HepG2 (cell line): Measurements from ENCODE around the gene MRPL27. TPM values are rescaled to one million over a fixed set of nuclear protein-coding genes. Genes with fewer than 3 reads are reported as not detected.

Experiments used
- ATAC-seq: fragments of 200-7000 bp; cut with Tn5 transposase; 3 replicates; pipeline ENCODE4 v1.9.1; 2020; ENCODE audit warnings: mild to moderate bottlenecking, moderate library complexity
- BruUV-seq: library from RNA; stranded (reverse); fragments of 400-500 nt; replicated peaks from 2 replicates; lab custom pipeline; 2021; lab: Mats Ljungman, UMichigan
- CTCF ChIA-PET: fragments of 300-600 bp; formaldehyde crosslinking; extraction: SDS; loops from one replicate; lab custom pipeline; 2021; ENCODE audit warnings: low total read pairs, inconsistent platforms, low intra/inter-chr PET ratio; lab: Yijun Ruan, JAX
- POLR2A ChIA-PET: fragments of 350-600 bp; sonication (Branson Sonifier 250); formaldehyde crosslinking; loops from one replicate; lab custom pipeline; 2020; ENCODE audit warnings: antibody characterized with exemption, inconsistent platforms; lab: Yijun Ruan, JAX
- DNase-seq: peaks from one replicate; pipeline ENCODE4 v3.0.0-alpha.2; 2015; ENCODE audit warnings: low spot score
- FAIRE-seq: peaks from 3 replicates; lab custom pipeline; 2011; peaks lifted over from hg19 to GRCh38; lab: Jason Lieb, UNC
- H2AFZ ChIP-seq: one replicate; pipeline ENCODE4 v1.6.1; 2011; ENCODE audit warnings: low read length, inconsistent platforms
- H3K27ac ChIP-seq: fragments of 300-600 bp; 3 replicates; pipeline ENCODE4 v1.8.0; 2011; ENCODE audit warnings: mixed run types, mild to moderate bottlenecking, mixed read lengths, low read length, inconsistent platforms; ENCODE audit not compliant: insufficient read depth; ENCODE audit errors: extremely low read length
- H3K27me3 ChIP-seq, 2 experiments: fragments of 200-600 bp in 1 of 2; 2 replicates in 1 of 2; 3 replicates in 1 of 2; pipeline versions ENCODE4 v1.6.0 to v1.8.0; 2011; ENCODE audit warnings: low read length in 2 of 2, mild to moderate bottlenecking in 2 of 2, moderate library complexity in 2 of 2, inconsistent platforms in 1 of 2; ENCODE audit not compliant: insufficient read depth in 2 of 2, control insufficient read depth in 1 of 2
- H3K36me3 ChIP-seq, 2 experiments: fragments of 200-600 bp in 1 of 2; replicated peaks in 1 of 2; 2 replicates in 1 of 2; 3 replicates in 1 of 2; pipeline versions ENCODE4 v1.5.1 to v1.8.0; 2011; ENCODE audit warnings: low read length in 2 of 2, inconsistent platforms in 1 of 2; ENCODE audit not compliant: insufficient read depth in 2 of 2, control insufficient read depth in 1 of 2
- H3K4me1 ChIP-seq: 2 replicates; pipeline ENCODE4 v1.5.1; 2012; ENCODE audit warnings: low read length, inconsistent platforms; ENCODE audit not compliant: insufficient read depth
- H3K4me2 ChIP-seq: 2 replicates; pipeline ENCODE4 v1.6.0; 2011; ENCODE audit warnings: low read depth, low read length, inconsistent platforms
- H3K4me3 ChIP-seq, 3 experiments: fragments of 200-600 bp in 1 of 3; sonication (generic), shearing (Covaris generic) in 1 of 3; replicated peaks in 1 of 3; 2 replicates each; pipeline ENCODE4 v1.5.1; 2011 to 2016; ENCODE audit warnings: low read length in 3 of 3, inconsistent platforms in 2 of 3, low read depth in 2 of 3, mild to moderate bottlenecking in 2 of 3, control low read depth in 1 of 3, mixed read lengths in 1 of 3; ENCODE audit not compliant: insufficient read depth in 1 of 3
- H3K79me2 ChIP-seq: one replicate; pipeline ENCODE4 v1.6.1; 2011; ENCODE audit warnings: low read length, inconsistent platforms; ENCODE audit not compliant: insufficient read depth
- H3K9ac ChIP-seq: 2 replicates; pipeline ENCODE4 v1.6.0; 2011; ENCODE audit warnings: mild to moderate bottlenecking, low read depth, low read length, inconsistent platforms; ENCODE audit not compliant: insufficient read depth
- H3K9me3 ChIP-seq: 2 replicates; pipeline ENCODE4 v1.5.1; 2012; ENCODE audit warnings: mild to moderate bottlenecking, low read length
- H4K20me1 ChIP-seq: 2 replicates; pipeline ENCODE4 v1.6.0; 2011; ENCODE audit warnings: inconsistent platforms, mild to moderate bottlenecking, low read length, moderate library complexity; ENCODE audit not compliant: insufficient read depth
- ELF3 ChIP-seq: IDR thresholded peaks from 2 replicates; pipeline ENCODE4 v1.6.1; 2016; ENCODE audit warnings: missing genetic modification reagents, missing compliant biosample characterization
- HOMEZ ChIP-seq: IDR thresholded peaks from 2 replicates; pipeline ENCODE4 v1.6.1; 2016; ENCODE audit warnings: low read depth
- HOXA7 ChIP-seq: sonication (generic); formaldehyde crosslinking; IDR thresholded peaks from 2 replicates; pipeline ENCODE4 v1.8.1; 2022; ENCODE audit warnings: mild to moderate bottlenecking, missing genetic modification reagents, moderate library complexity
- KLF13 ChIP-seq: sonication (generic); formaldehyde crosslinking; IDR thresholded peaks from 2 replicates; pipeline ENCODE4 v1.4.0; 2020; ENCODE audit warnings: mild to moderate bottlenecking, missing genetic modification reagents
- SATB2 ChIP-seq: sonication (generic); formaldehyde crosslinking; IDR thresholded peaks from 2 replicates; pipeline ENCODE4 v1.5.0; 2020; ENCODE audit warnings: missing genetic modification reagents
- ZMAT3 ChIP-seq: sonication (generic); formaldehyde crosslinking; conservative IDR thresholded peaks from 2 replicates; pipeline ENCODE4 v1.7.0; 2021; ENCODE audit warnings: missing genetic modification reagents
- ZNF225 ChIP-seq: sonication (generic); formaldehyde crosslinking; IDR thresholded peaks from 2 replicates; pipeline ENCODE4 v1.4.0; 2020; ENCODE audit warnings: mild to moderate bottlenecking, missing genetic modification reagents
- ZNF362 ChIP-seq: sonication (generic); formaldehyde crosslinking; IDR thresholded peaks from 2 replicates; pipeline ENCODE4 v1.4.0; 2020; ENCODE audit warnings: missing genetic modification reagents, mild to moderate bottlenecking, borderline replicate concordance
- in situ Hi-C: cut with HindIII; loops from 2 replicates; pipeline ENCODE4 v1.10.0; 2017; ENCODE audit warnings: low pct_unique_long_range_greater_than_20kb; ENCODE audit not compliant: extremely low pct_ligation_motif_present
- intact Hi-C: fragments of 100-400 bp; cut with micrococcal nuclease; formaldehyde crosslinking; loops from one replicate; pipeline ENCODE4 v1.10.0; 2022; ENCODE audit not compliant: unreplicated experiment
- polyA plus RNA-seq, 8 experiments: library from polyadenylated mRNA; depleted of rRNA in 3 of 8; stranded (reverse) in 7 of 8; unstranded in 1 of 8; fragments of >200 nt; fragmentation: Illumina TruSeq in 4 of 8; extraction: Trizol in 4 of 8; gene quantifications; 2 replicates each; pipeline versions ENCODE4 v1.2.1 to v1.2.3, GENCODE V29; 2011 to 2016; ENCODE audit warnings: low read depth in 4 of 8, missing spikeins in 1 of 8, mixed read lengths in 1 of 8; ENCODE audit not compliant: insufficient read depth in 1 of 8
- total RNA-seq, 5 experiments: library from RNA; depleted of rRNA; stranded (reverse); fragments of >200 nt; fragmentation: Illumina TruSeq; extraction: Trizol; gene quantifications; 2 replicates each; pipeline ENCODE4 v1.2.3, GENCODE V29; 2016; ENCODE audit warnings: low read depth in 1 of 5

The MRPL27 gene
- total and polyA plus RNA-seq, 2 of the 13 experiments (the other 11 are each of a cell fraction or from before 2014, with no cell fraction given): 137 to 217 TPM

- no peak for DNase-seq
- FAIRE-seq: peak; percentile 8
- ATAC-seq: no peak
- ChIA-PET CTCF (no interaction called here), POLR2A (no interaction called here)
- Histone ChIP-seq H2AFZ (no peak overlapping the region), H3K9me3 (no peaks in the 10 kb centered on the region), H3K36me3 (no peaks in the 10 kb centered on the region), H3K27me3 (peaks cover 4 to 9% of the 10 kb centered on the region in 2 experiments; a peak in 2 of 5 replicates), H3K4me1 (0 out of 2 replicates have a peak, but pooled peaks cover 5% of the 10 kb centered on the region), H3K4me3 (no peak overlapping the region), H3K27ac (no peak overlapping the region), H3K4me2 (no peak overlapping the region), H3K79me2 (no peaks in the 10 kb centered on the region), H4K20me1 (no peaks in the 10 kb centered on the region), H3K9ac (no peak overlapping the region)
- BruUV-seq: no TSS peak
- intact Hi-C loops: no loop called here
- in situ Hi-C loops: no loop called here
- TF ChIP-seq ZMAT3 (CRISPR knock-in tag): no peak
- TF ChIP-seq HOXA7 (CRISPR knock-in tag): no peak
- TF ChIP-seq ZNF362: no peak
- no peak for TF ChIP-seq ZNF225 (CRISPR knock-in tag)
- TF ChIP-seq KLF13: no peak
- no peak for TF ChIP-seq ELF3 (CRISPR knock-in tag)
- TF ChIP-seq SATB2 (CRISPR knock-in tag): no peak
- no peak for TF ChIP-seq HOMEZ
Observed at GRCh38 chr17:50338645-50339044, 34.3 kb downstream of the MRPL27 start.
